ENCODE results near the gene COG1. TPM values are rescaled to one million over a fixed set of nuclear protein-coding genes. Genes with fewer than 3 reads are reported as not detected.
"Not testable (repeated sequence)": the region's sequence is repeated elsewhere in the genome, so short reads cannot be mapped to it uniquely, and the experiment has no call there.

Gene COG1
- total and polyA plus RNA-seq, 10 donors: 8.9 to 48.8 (median 32.2) TPM

- no peak for DNase-seq
- H3K27ac ChIP-seq: no peak overlapping the region
- H3K36me3 ChIP-seq: no peaks in the 10 kb centered on the region
- peaks cover 0 to 7% (median 0%) of the 10 kb centered on the region in 6 donors for H3K4me1 ChIP-seq
- H3K27me3 ChIP-seq (replicated peaks in 1 of 7): peaks cover 0 to 27% (median 0%) of the 10 kb centered on the region in 7 donors
- WGBS, 5 donors: 70 to 90% (median 76%) methylated on average over 6 of the region's 6 CpGs
- intact Hi-C loops (cut with DNase I; ENCODE audit: low total_unique reads): no loop called here
- H3K9me3 ChIP-seq: peaks cover 0 to 36% (median 14%) of the 10 kb centered on the region in 8 donors
- H3K4me3 ChIP-seq: no peak overlapping the region
- TF ChIP-seq POLR2A (IDR thresholded peaks at IDR 0.05) (no peak), POLR2AphosphoS5 (IDR thresholded peaks at IDR 0.05) (no peak)
- TF ChIP-seq, protein P1, sequence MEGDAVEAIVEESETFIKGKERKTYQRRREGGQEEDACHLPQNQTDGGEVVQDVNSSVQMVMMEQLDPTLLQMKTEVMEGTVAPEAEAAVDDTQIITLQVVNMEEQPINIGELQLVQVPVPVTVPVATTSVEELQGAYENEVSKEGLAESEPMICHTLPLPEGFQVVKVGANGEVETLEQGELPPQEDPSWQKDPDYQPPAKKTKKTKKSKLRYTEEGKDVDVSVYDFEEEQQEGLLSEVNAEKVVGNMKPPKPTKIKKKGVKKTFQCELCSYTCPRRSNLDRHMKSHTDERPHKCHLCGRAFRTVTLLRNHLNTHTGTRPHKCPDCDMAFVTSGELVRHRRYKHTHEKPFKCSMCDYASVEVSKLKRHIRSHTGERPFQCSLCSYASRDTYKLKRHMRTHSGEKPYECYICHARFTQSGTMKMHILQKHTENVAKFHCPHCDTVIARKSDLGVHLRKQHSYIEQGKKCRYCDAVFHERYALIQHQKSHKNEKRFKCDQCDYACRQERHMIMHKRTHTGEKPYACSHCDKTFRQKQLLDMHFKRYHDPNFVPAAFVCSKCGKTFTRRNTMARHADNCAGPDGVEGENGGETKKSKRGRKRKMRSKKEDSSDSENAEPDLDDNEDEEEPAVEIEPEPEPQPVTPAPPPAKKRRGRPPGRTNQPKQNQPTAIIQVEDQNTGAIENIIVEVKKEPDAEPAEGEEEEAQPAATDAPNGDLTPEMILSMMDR (IDR thresholded peaks at IDR 0.05 in 8 of 11, conservative IDR thresholded peaks at IDR 0.05 in 3 of 11): no peak
Measured at GRCh38 chr17:73148540-73149334, 44.1 kb upstream of the COG1 start.

- not testable (repeated sequence) for H3K4me1 ChIP-seq, DNase-seq, H3K36me3 ChIP-seq, H3K27ac ChIP-seq, H3K4me3 ChIP-seq
- H3K27me3 ChIP-seq (replicated peaks in 1 of 7): peaks cover 0 to 27% (median 0%) of the 10 kb centered on the region in 7 donors
- H3K9me3 ChIP-seq: peaks cover 0 to 17% (median 2%) of the 10 kb centered on the region in 8 donors
- WGBS, 5 donors: 59 to 80% (median 70%) methylated on average over 14 of the region's 14 CpGs
- intact Hi-C loops (cut with DNase I; ENCODE audit: low total_unique reads): loop anchor here (10.0 kb wide), 1 partner anchor 166 kb away; no protein-coding TSS in a partner anchor
Measured at GRCh38 chr17:73150622-73151300, 42.1 kb upstream of the COG1 start.

DNA sequence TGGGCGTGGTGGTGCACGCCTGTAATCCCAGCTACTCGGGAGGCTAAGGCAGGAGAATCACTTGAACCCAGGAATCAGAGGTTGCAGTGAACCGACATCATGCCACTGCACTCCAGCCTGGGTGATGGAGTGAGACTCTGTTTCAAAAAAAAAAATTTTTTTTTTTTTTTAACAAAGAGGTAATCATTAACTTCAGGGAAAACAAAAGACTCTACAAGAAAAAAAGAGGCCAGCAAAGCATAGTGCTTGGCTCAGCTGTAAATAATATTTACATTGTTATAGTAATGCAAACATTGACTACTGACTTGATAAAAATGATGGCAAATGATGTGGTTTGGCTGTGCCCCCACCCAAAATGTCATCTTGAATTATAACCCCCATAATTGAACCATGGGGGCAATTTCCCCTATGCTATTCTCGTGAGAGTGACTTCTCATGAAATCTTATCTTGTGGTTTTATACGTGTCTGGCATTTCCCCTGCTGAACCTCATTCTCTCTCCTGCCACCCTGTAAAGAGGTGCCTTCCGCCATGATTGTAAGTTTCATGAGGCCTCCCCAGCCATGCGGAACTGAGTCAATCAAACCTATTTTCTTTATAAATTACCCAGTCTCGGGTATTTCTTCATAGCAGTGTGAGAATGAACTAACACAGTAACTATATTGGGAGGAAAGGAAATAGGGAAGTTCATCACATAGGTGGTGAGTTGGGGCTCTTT is 40.8 kb upstream of the COG1 start:
- TF ChIP-seq POLR2AphosphoS5 (IDR thresholded peaks at IDR 0.05): no peak
- TF ChIP-seq POLR2A (IDR thresholded peaks at IDR 0.05): no peak
- TF ChIP-seq, protein P1 (IDR thresholded peaks at IDR 0.05 in 8 of 11, conservative IDR thresholded peaks at IDR 0.05 in 3 of 11): no peak
- Histone ChIP-seq H3K36me3 (no peaks in the 10 kb centered on the region), H3K4me1 (peaks cover 3 to 22% (median 8%) of the 10 kb centered on the region in 6 donors), H3K27me3 (replicated peaks in 1 of 7) (peaks cover 0 to 33% (median 0%) of the 10 kb centered on the region in 7 donors), H3K27ac (no peak overlapping the region), H3K4me3 (no peak overlapping the region), H3K9me3 (peaks cover 0 to 12% (median 0%) of the 10 kb centered on the region in 8 donors)
- intact Hi-C loops (cut with DNase I; ENCODE audit: low total_unique reads): loop anchor here (10.0 kb wide), 1 partner anchor 167 kb away; no protein-coding TSS in a partner anchor
- 55 to 62% (median 62%) methylated on average over 9 of the region's 9 CpGs for WGBS, 5 donors
- DNase-seq: no peak

DNA sequence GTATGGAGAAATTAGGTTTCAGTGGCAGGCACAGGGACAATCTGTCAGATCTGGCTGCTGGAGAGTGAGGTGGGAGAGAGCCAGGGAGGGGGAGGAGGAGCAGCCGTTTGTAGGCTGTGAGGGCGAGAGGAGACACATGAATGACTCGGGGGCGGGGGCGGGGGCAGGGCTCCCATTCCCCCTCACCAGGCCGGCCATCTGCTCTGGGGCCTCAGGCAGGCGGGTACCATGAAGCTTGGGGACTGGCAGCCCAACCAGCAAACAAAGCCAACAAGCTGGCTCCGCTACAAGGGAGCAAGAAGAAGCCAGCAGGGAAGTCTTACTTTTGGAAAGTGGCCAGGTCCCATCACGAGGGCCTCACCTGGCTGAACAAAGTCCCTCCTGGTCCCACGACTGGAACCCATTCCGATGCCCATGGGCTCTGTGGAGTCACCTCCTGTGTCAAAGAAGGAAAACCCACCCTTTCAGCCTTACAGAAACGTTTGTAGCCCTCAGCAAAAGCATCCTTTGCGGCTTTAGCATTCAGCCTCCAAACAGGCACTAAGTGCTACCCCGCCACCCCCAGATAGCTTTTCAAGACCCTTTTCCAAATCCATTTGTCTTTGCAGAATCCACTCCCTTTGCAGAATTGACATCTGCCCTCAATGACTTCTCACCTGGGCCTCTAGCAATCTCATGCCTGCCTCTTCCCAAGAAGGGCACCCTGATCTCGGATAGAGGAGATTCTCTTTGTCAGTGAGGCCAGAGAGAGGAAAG is 37.3 kb upstream of the COG1 start:
- no peak for DNase-seq
- WGBS, 5 donors: 69 to 83% (median 80%) methylated on average over 13 to 15 of the region's 15 CpGs
- intact Hi-C loops (cut with DNase I; ENCODE audit: low total_unique reads): loop anchor here (5.0 to 10.0 kb wide), 2 partner anchors 171 to 428 kb away; no protein-coding TSS in a partner anchor

More for the DNA sequence above, 37.3 kb upstream of the COG1 start:
- Histone ChIP-seq H3K9me3 (no peaks in the 10 kb centered on the region), H3K36me3 (no peaks in the 10 kb centered on the region), H3K4me3 (no peak overlapping the region), H3K27me3 (replicated peaks in 1 of 7) (peaks cover 0 to 21% (median 0%) of the 10 kb centered on the region in 7 donors), H3K27ac (peak overlapping the region in 1 of 8 donors; percentile 40), H3K4me1 (peaks cover 3 to 25% (median 8%) of the 10 kb centered on the region in 6 donors)
- TF ChIP-seq POLR2A (IDR thresholded peaks at IDR 0.05) (no peak), POLR2AphosphoS5 (IDR thresholded peaks at IDR 0.05) (no peak)
- TF ChIP-seq, protein P1 (IDR thresholded peaks at IDR 0.05 in 8 of 11, conservative IDR thresholded peaks at IDR 0.05 in 3 of 11): no peak
